Inflammatory macrophage treated with lipopolysaccharide for 4 hours (primary cell): Measurements from ENCODE around the gene ELFN2.
A peak's percentile ranks its signal among the peaks of the same experiment; 100 is the strongest.
"Not testable (repeated sequence)": the region's sequence is repeated elsewhere in the genome, so short reads cannot be mapped to it uniquely, and the experiment has no call there.

ENCODE experiments used
- DNase-seq: peaks from one replicate; pipeline ENCODE4 v3.0.0-alpha.2; 2020

The ELFN2 gene

GRCh38 chr22:37427135-37427710 lies at the start of gene ELFN2:
Gene ELFN2, minus strand, starts transcription at chr22:37427479. Its CDS starts 51,945 bp downstream, at chr22:37375534.
- no peak for DNase-seq

GRCh38 chr22:37476389-37477329 lies 49.4 kb upstream of the ELFN2 start:
- no peak for DNase-seq

GRCh38 chr22:37474447-37475090 lies 47.3 kb upstream of the ELFN2 start:
- no peak for DNase-seq

GRCh38 chr22:37473437-37473946 lies 46.2 kb upstream of the ELFN2 start:
- no peak for DNase-seq

- DNase-seq: no peak
Measured at GRCh38 chr22:37472418-37473006, 45.2 kb upstream of the ELFN2 start.

GRCh38 chr22:37471727-37472417 lies 44.6 kb upstream of the ELFN2 start:
- no peak for DNase-seq

GRCh38 chr22:37470087-37470445 lies 42.8 kb upstream of the ELFN2 start:
- DNase-seq: no peak

GRCh38 chr22:37469416-37470086 lies 42.3 kb upstream of the ELFN2 start:
- no peak for DNase-seq

- not testable (repeated sequence) for DNase-seq
Measured at GRCh38 chr22:37468201-37468695, 41.0 kb upstream of the ELFN2 start.

GRCh38 chr22:37467391-37467955 lies 40.2 kb upstream of the ELFN2 start:
- DNase-seq: no peak

GRCh38 chr22:37464181-37464580 lies 36.9 kb upstream of the ELFN2 start:
- DNase-seq: no peak

GRCh38 chr22:37462983-37463382 lies 35.7 kb upstream of the ELFN2 start:
- DNase-seq: no peak

GRCh38 chr22:37462436-37462835 lies 35.2 kb upstream of the ELFN2 start:
- no peak for DNase-seq

- no peak for DNase-seq
Measured at GRCh38 chr22:37461961-37462360, 34.7 kb upstream of the ELFN2 start.

GRCh38 chr22:37460684-37461083 lies 33.4 kb upstream of the ELFN2 start:
- DNase-seq: no peak

- DNase-seq: no peak
Measured at GRCh38 chr22:37459206-37459605, 31.9 kb upstream of the ELFN2 start.

- DNase-seq: peak; percentile 51
Measured at GRCh38 chr22:37457093-37457893, 30.0 kb upstream of the ELFN2 start.

- no peak for DNase-seq
Measured at GRCh38 chr22:37456346-37456745, 29.1 kb upstream of the ELFN2 start.

GRCh38 chr22:37455896-37456295 lies 28.6 kb upstream of the ELFN2 start:
- DNase-seq: no peak

GRCh38 chr22:37454857-37455686 lies 27.8 kb upstream of the ELFN2 start:
- DNase-seq: peak; percentile 25
